Raji (cell line): ENCODE data around the gene WDR55.

Source experiments
- POLR2A ChIP-seq: IDR thresholded peaks from 2 replicates; pipeline ENCODE4 v1.6.1; 2011; ENCODE audit warnings: low read depth, low read length, control low read depth; ENCODE audit not compliant: insufficient read depth

WDR55 gene

GRCh38 chr5:140690941-140691924 is 26.5 kb downstream of the WDR55 start, which contains the start of the genes HARS1 and HARS2:
Gene HARS1 (minus strand): TSS chr5:140691370. CDS start chr5:140691304, 66 bp downstream.
Gene HARS2 (plus strand): TSS chr5:140691455. CDS start chr5:140691649, 194 bp downstream.
- TF ChIP-seq POLR2A = peak; percentile 98

- no peak for TF ChIP-seq POLR2A
These were observed 29.6 kb downstream of the WDR55 start for GRCh38 chr5:140694276-140694675.

- TF ChIP-seq POLR2A = no peak
These were observed 32.3 kb downstream of the WDR55 start for GRCh38 chr5:140696891-140697492.

DNA sequence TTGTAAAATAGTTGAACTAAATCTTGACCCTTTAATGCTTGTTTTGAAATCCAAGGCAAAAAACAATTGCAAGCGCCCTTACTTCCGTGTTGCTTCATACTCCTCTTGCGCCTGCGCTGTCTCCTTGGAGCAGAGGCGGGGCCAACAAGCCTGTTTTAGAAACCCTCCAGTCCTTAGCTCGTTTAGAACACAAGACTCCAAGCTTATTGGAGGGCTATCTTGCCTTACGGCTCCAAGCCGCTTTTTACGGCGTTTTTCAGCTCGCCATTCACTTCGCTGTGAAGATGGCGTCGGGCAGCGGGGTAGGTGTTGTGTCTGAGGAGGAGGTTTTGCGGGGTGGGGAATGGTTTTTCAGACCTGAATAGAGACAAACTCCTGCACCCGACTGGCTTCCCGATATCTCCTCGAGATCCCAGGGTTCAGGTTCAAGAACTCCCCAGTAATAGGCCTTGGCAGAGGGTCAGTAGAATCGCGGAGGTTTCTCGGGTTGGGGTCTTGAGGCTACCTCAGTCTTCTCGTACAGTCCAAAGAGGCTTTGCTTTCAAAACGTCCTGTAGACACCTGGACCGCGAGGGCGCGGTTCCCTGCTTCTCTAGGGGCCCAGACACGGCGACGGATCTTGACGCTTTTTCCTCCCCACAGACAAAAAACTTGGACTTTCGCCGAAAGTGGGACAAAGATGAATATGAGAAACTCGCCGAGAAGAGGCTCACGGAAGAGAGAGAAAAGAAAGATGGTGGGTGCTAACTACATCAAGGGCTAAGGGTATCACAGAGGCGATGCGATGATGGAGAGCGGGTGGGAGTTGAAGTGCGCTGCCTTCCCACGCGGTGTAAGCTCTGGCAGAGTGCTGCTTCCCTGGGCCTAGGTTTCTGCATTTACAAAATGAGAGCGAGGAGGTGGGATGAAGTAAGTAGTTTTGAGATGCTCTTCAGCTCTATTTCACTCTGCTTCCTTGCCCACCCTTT is 35.8 kb downstream of the WDR55 start, which contains the start of gene ZMAT2:
Gene ZMAT2 (plus strand): TSS at position 271 of the 968 bp plus-strand sequence. CDS start 14 bp downstream, at position 285.
- peak; percentile 74 for TF ChIP-seq POLR2A

DNA sequence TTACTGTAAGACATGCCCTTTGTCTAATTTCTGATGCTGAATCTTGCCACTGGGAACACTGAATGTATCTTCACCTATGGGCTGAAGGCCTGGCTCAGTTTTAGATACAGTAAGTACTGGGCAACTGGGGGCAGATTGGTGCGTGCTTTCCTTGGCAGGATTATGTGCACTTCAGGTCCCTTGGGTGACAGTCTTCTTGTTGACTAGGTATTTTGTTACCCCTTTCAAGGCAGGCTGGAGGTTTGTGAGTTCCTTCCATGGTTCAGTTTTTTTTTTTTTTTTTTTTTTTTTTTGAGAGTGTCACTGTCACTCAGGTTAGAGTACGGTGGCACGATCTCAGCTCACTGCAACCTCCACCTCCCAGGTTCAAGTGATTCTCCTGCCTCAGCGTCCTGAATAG is 43.1 kb downstream of the WDR55 start:
- TF ChIP-seq POLR2A = no peak

DNA sequence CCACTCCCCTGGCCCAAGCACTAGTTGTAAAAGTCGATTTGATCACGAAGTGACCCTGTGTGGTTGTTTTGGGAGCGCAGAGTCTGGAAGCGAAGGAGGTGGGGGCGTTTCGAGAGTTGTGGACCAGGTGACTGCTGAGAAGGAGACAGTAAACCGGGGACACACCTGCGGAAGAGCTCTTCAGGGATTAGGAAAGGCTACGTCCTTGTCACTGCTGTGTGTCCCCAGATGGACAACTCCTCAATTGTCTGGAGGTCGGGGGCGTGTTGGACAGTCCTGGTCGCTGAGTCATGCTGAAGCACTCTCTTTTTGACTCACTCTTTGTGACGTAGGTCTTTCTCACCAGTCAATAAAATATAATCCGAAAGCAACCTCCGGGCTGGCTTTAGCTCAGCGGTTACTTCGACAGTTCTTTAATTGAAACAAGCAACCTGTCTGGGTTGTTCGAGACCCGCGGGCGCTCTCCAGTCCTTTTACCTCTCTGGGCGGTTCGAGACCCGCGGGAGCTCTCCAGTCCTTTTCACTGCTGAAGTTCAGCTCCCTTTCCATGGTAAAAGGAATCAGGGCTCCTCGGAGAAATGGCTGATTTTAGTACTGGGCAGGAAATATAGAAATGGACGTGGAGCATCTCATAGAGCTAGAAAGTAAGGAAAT is 46.3 kb downstream of the WDR55 start:
- TF ChIP-seq POLR2A = 0 out of 2 replicates have a peak, but pooled peaks have one; percentile 29

- no peak for TF ChIP-seq POLR2A
These were observed 47.1 kb downstream of the WDR55 start for GRCh38 chr5:140711794-140712193.

DNA sequence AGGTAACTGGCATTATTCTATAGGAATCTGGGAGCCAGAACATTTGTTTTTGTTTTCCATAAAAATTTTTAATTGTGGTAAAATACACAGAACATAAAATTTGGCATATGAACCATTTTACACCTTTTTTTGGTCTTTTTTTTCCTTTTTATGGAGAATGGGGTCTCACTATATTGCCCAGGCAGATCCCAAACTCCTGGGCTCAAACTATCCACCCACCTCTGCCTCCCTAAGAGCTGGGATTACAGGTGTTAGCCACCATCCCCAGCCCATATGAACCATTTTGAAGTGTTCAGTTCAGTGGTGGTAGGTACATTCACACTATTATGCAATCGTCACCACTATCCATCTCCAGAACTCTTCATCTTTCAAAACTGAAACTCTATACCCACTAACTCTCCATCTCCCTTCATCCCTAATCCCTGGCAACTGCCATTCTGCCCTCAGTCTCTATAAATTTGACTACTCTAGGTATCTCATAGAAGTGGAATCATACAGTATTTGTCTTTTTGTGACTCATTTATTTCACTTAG is 48.9 kb downstream of the WDR55 start:
- TF ChIP-seq POLR2A = no peak

- TF ChIP-seq POLR2A = no peak
These were observed 53.5 kb downstream of the WDR55 start for GRCh38 chr5:140718266-140718592.
